A549 (cell line): ENCODE data around the gene TBCE. TPM values are rescaled to one million over a fixed set of nuclear protein-coding genes. Genes with fewer than 3 reads are reported as not detected.

Source experiments
- ATAC-seq, 2 experiments: fragments of 200-7000 bp in 1 of 2; fragments of >200 bp in 1 of 2; cut with Nextera tagmentation in 1 of 2; cut with Tn5 transposase in 1 of 2; 3 replicates each; pipeline versions ENCODE4 v1.8.0 to v1.9.1; 2018 to 2020; ENCODE audit warnings: mild to moderate bottlenecking in 1 of 2, moderate library complexity in 1 of 2
- CTCF ChIA-PET: fragments of 300-600 bp; sonication (Branson Sonifier 250); formaldehyde crosslinking; extraction: SDS; loops from one replicate; lab custom pipeline; 2021; ENCODE audit warnings: antibody characterized with exemption, inconsistent platforms; lab: Yijun Ruan, JAX
- POLR2A ChIA-PET: fragments of 350-600 bp; formaldehyde crosslinking; extraction: SDS; loops from one replicate; lab custom pipeline; 2021; ENCODE audit warnings: antibody characterized with exemption, inconsistent platforms; lab: Yijun Ruan, JAX
- DNase-seq, 2 experiments: peaks; one replicate each; pipeline versions ENCODE4 v3.0.0 to v3.0.0-alpha.2; 2011 to 2016; ENCODE audit warnings: low read depth in 1 of 2, low spot score in 1 of 2
- FAIRE-seq: peaks from 2 replicates; lab custom pipeline; 2011; peaks lifted over from hg19 to GRCh38; lab: Jason Lieb, UNC
- H3K27ac ChIP-seq, 2 experiments: fragments of >200 bp; sonication (Bioruptor Twin); formaldehyde crosslinking; 3 replicates each; pipeline ENCODE4 v1.5.1; 2016 to 2017
- H3K4me1 ChIP-seq: fragments of >200 bp; sonication (Bioruptor Twin); formaldehyde crosslinking; 3 replicates; pipeline ENCODE4 v1.6.1; 2016
- H3K4me2 ChIP-seq: fragments of >200 bp; sonication (Bioruptor Twin); formaldehyde crosslinking; 3 replicates; pipeline ENCODE4 v1.6.1; 2016
- H3K4me3 ChIP-seq: fragments of >200 bp; sonication (Bioruptor Twin); formaldehyde crosslinking; 3 replicates; pipeline ENCODE4 v1.5.1; 2016
- H3K9me3 ChIP-seq: fragments of >200 bp; sonication (Bioruptor Twin); formaldehyde crosslinking; 3 replicates; pipeline ENCODE4 v1.6.1; 2016
- BHLHE40 ChIP-seq: IDR thresholded peaks from 2 replicates; pipeline ENCODE4 v1.6.1; 2012; ENCODE audit warnings: low read depth, low read length, inconsistent platforms
- EHMT2 ChIP-seq: fragments of 200-600 bp; sonication (generic); IDR thresholded peaks from 2 replicates; pipeline ENCODE4 v1.6.1; 2016; ENCODE audit warnings: antibody characterized with exemption, low read depth, mild to moderate bottlenecking, moderate library complexity
- FOSL2 ChIP-seq, 2 experiments: fragments of 450-650 bp in 1 of 2; fragments of >200 bp in 1 of 2; sonication (Bioruptor Twin) in 1 of 2; formaldehyde crosslinking; IDR thresholded peaks; 2 replicates each; pipeline versions ENCODE4 v1.5.0 to v1.6.1; 2016 to 2020; ENCODE audit warnings: mild to moderate bottlenecking in 1 of 2, moderate library complexity in 1 of 2
- HEYL ChIP-seq: fragments of 250-450 bp; sonication (Bioruptor Pico); IDR thresholded peaks from 2 replicates; pipeline ENCODE4 v1.8.0; 2021; ENCODE audit warnings: mild to moderate bottlenecking, moderate library complexity
- HOXA7 ChIP-seq: fragments of 250-450 bp; sonication (Bioruptor Pico); IDR thresholded peaks from 2 replicates; pipeline ENCODE4 v1.5.0; 2020; ENCODE audit warnings: mild to moderate bottlenecking, moderate library complexity
- HOXB5 ChIP-seq: fragments of 250-450 bp; sonication (Bioruptor Pico); IDR thresholded peaks from 2 replicates; pipeline ENCODE4 v1.5.0; 2020; ENCODE audit warnings: mild to moderate bottlenecking, moderate library complexity
- JUNB ChIP-seq: fragments of >200 bp; sonication (Bioruptor Twin); formaldehyde crosslinking; IDR thresholded peaks from 2 replicates; pipeline ENCODE4 v1.6.1; 2016
- KDM1A ChIP-seq: fragments of 200-600 bp; sonication (generic); IDR thresholded peaks from 2 replicates; pipeline ENCODE4 v1.6.1; 2016; ENCODE audit warnings: low read depth, mild to moderate bottlenecking
- MAZ ChIP-seq: fragments of 150-350 bp; IDR thresholded peaks from 2 replicates; pipeline ENCODE4 v1.6.1; 2014; ENCODE audit warnings: antibody characterized with exemption, low read depth, low read length, borderline replicate concordance
- MYC ChIP-seq: IDR thresholded peaks from 2 replicates; pipeline ENCODE4 v1.6.1; 2012; ENCODE audit warnings: mild to moderate bottlenecking, inconsistent platforms, low read length, improper control_type of control experiment, borderline replicate concordance
- NR3C1 ChIP-seq: fragments of >200 bp; sonication (Bioruptor Twin); formaldehyde crosslinking; IDR thresholded peaks from 3 replicates; pipeline ENCODE4 v1.6.1; 2017
- POLR2AphosphoS2 ChIP-seq: conservative IDR thresholded peaks from 2 replicates; pipeline ENCODE4 v1.6.1; 2012; ENCODE audit warnings: low read length, improper control_type of control experiment, inconsistent platforms
- RAD21 ChIP-seq, 2 experiments: fragments of >200 bp in 1 of 2; sonication (Bioruptor Twin) in 1 of 2; formaldehyde crosslinking in 1 of 2; IDR thresholded peaks in 1 of 2; conservative IDR thresholded peaks in 1 of 2; 2 replicates in 1 of 2; 3 replicates in 1 of 2; pipeline ENCODE4 v1.6.1; 2012 to 2018; ENCODE audit warnings: inconsistent platforms in 1 of 2
- RNF2 ChIP-seq: fragments of 200-600 bp; sonication (generic); IDR thresholded peaks from 2 replicates; pipeline ENCODE4 v1.6.1; 2016; ENCODE audit warnings: low read depth, mild to moderate bottlenecking, antibody characterized with exemption, moderate library complexity, borderline replicate concordance
- ZC3H11A ChIP-seq: fragments of 450-650 bp; IDR thresholded peaks from 2 replicates; pipeline ENCODE4 v1.6.1; 2014; ENCODE audit warnings: antibody characterized with exemption, mild to moderate bottlenecking
- ZFP36 ChIP-seq: fragments of 450-650 bp; IDR thresholded peaks from 2 replicates; pipeline ENCODE4 v1.6.1; 2014; ENCODE audit warnings: borderline replicate concordance; ENCODE audit not compliant: partially characterized antibody
- WGBS: methylation state at CpG from one replicate; pipeline ENCODE4 v1.1.6; 2017; ENCODE audit errors: missing lambda C conversion rate; 5-methylcytosine and 5-hydroxymethylcytosine counted together
- polyA plus RNA-seq, 4 experiments: library from polyadenylated mRNA; depleted of rRNA in 3 of 4; stranded (reverse); fragments of >200 nt; fragmentation: RNase III in 1 of 4; extraction: RNeasy Plus Mini Kit Qiagen cat#74134 plus additional on column Dnase treatment in 1 of 4; gene quantifications; 2 replicates in 3 of 4; 3 replicates in 1 of 4; pipeline ENCODE4 v1.2.3, GENCODE V29; 2011 to 2017
- TF ChIP-seq, protein P1 (sequence below): IDR thresholded peaks from 2 replicates; pipeline ENCODE4 v1.6.1; 2012
- TF ChIP-seq, protein P2 (sequence below): IDR thresholded peaks from 2 replicates; pipeline ENCODE4 v1.6.1; 2012
- TF ChIP-seq, protein P3 (sequence below): fragments of 200-600 bp; sonication (generic); IDR thresholded peaks from 2 replicates; pipeline ENCODE4 v1.6.1; 2016; ENCODE audit warnings: antibody characterized with exemption, mild to moderate bottlenecking, moderate library complexity
- TF ChIP-seq, protein P4 (sequence below): fragments of 150-350 bp; IDR thresholded peaks from 2 replicates; pipeline ENCODE4 v1.6.1; 2014; ENCODE audit warnings: low read depth, mild to moderate bottlenecking, low read length
- TF ChIP-seq, protein P5 (sequence below): fragments of >200 bp; sonication (Bioruptor Twin); formaldehyde crosslinking; IDR thresholded peaks from 3 replicates; pipeline ENCODE4 v1.5.1; 2016

The TBCE gene
- polyA plus RNA-seq, 2 of the 4 experiments (the other 2 are of a cell fraction): 45.1 to 65.2 TPM

DNA sequence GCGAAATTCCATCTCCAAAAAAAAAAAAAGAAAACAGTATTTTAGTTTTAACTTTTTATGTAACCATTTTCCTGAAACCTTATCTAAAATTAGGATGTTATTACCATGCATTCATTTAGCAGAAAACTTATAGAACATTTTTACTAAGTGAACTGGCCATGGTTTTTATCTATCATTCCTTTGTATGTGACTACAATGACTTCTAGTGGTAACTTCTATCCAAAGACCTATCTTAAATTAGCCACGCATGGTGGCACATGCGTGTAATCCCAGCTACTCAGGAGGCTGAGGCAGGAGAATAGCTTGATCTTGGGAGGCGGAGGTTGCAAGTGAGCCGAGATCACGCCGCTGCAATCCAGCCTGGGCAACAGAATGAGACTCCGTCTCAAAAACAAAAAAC is 27.5 kb upstream of the TBCE start:
- POLR2A ChIA-PET: interaction anchor here (1.2 kb wide), 1 partner anchor 12 kb away, joined by 4 read pairs; the partner anchor contains the start of genes ARID4B and GGPS1
- Histone ChIP-seq H3K4me1 (no peaks in the 10 kb centered on the region), H3K27ac (no peak overlapping the region), H3K4me2 (no peak overlapping the region), H3K4me3 (no peak overlapping the region), H3K9me3 (no peaks in the 10 kb centered on the region)
- CTCF ChIA-PET: interaction anchor here (0.7 to 2.3 kb wide), 3 partner anchors 10 to 77 kb away, joined by 3 to 5 read pairs (median 5); no protein-coding TSS in a partner anchor
- no peak for DNase-seq
- FAIRE-seq: no peak
- TF ChIP-seq MYC (no peak), KDM1A (no peak), ZFP36 (no peak), POLR2AphosphoS2 (no peak), FOSL2 (IDR thresholded peaks at IDR 0.05) (no peak), FOSL2 (CRISPR knock-in tag; IDR thresholded peaks at IDR 0.05) (no peak), RNF2 (no peak)
- TF ChIP-seq, protein P1, sequence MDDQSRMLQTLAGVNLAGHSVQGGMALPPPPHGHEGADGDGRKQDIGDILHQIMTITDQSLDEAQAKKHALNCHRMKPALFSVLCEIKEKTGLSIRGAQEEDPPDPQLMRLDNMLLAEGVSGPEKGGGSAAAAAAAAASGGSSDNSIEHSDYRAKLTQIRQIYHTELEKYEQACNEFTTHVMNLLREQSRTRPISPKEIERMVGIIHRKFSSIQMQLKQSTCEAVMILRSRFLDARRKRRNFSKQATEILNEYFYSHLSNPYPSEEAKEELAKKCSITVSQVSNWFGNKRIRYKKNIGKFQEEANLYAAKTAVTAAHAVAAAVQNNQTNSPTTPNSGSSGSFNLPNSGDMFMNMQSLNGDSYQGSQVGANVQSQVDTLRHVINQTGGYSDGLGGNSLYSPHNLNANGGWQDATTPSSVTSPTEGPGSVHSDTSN: no peak
- no peak for ATAC-seq
- WGBS: 85% methylated on average over 8 of the region's 8 CpGs

DNA sequence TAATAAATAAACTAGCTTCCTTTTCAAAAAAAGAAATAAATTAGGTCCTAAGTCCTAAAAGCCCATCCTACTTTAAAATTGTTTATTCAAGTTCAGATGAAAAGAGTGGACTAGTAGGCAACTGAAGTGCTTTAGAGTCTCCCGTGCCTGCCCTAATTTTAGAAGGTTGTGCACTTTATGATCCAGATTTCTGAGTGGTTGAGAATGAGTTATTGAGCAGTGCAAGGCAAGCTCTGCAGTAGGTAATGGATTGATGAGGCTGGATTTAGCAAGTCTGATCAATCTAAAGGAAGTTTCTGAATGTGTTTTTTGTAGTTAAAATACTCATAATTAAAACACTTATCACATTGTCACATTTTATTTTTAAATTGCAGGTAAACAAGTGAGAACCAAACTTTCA is 25.9 kb upstream of the TBCE start:
- DNase-seq (no peak), ATAC-seq (no peak)
- H3K4me3 ChIP-seq: no peak overlapping the region
- POLR2A ChIA-PET: interaction anchor here (0.7 kb wide), 2 partner anchors 74 to 356 kb away, joined by 7 read pairs; no protein-coding TSS in a partner anchor
- H3K9me3 ChIP-seq: no peaks in the 10 kb centered on the region
- H3K27ac ChIP-seq: no peak overlapping the region
- no peaks in the 10 kb centered on the region for H3K4me1 ChIP-seq
- no peak for TF ChIP-seq ZC3H11A
- no peak for TF ChIP-seq HEYL (CRISPR knock-in tag)
- TF ChIP-seq RNF2: no peak
- TF ChIP-seq NR3C1: no peak
- no peak for TF ChIP-seq HOXB5
- no peak for TF ChIP-seq HOXA7
- TF ChIP-seq, protein P2, sequence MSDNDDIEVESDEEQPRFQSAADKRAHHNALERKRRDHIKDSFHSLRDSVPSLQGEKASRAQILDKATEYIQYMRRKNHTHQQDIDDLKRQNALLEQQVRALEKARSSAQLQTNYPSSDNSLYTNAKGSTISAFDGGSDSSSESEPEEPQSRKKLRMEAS: no peak
- TF ChIP-seq, protein P3, sequence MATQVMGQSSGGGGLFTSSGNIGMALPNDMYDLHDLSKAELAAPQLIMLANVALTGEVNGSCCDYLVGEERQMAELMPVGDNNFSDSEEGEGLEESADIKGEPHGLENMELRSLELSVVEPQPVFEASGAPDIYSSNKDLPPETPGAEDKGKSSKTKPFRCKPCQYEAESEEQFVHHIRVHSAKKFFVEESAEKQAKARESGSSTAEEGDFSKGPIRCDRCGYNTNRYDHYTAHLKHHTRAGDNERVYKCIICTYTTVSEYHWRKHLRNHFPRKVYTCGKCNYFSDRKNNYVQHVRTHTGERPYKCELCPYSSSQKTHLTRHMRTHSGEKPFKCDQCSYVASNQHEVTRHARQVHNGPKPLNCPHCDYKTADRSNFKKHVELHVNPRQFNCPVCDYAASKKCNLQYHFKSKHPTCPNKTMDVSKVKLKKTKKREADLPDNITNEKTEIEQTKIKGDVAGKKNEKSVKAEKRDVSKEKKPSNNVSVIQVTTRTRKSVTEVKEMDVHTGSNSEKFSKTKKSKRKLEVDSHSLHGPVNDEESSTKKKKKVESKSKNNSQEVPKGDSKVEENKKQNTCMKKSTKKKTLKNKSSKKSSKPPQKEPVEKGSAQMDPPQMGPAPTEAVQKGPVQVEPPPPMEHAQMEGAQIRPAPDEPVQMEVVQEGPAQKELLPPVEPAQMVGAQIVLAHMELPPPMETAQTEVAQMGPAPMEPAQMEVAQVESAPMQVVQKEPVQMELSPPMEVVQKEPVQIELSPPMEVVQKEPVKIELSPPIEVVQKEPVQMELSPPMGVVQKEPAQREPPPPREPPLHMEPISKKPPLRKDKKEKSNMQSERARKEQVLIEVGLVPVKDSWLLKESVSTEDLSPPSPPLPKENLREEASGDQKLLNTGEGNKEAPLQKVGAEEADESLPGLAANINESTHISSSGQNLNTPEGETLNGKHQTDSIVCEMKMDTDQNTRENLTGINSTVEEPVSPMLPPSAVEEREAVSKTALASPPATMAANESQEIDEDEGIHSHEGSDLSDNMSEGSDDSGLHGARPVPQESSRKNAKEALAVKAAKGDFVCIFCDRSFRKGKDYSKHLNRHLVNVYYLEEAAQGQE: no peak
- no peak for TF ChIP-seq JUNB
- TF ChIP-seq, all 56 proteins: peak for 0
- no peak overlapping the region for H3K4me2 ChIP-seq
- FAIRE-seq: no peak
- WGBS: 88% methylated on average over 1 of the region's 1 CpG
- CTCF ChIA-PET: interaction anchor here (0.6 to 1.5 kb wide), 5 partner anchors 10 to 88 kb away, joined by 3 to 9 read pairs (median 4); no protein-coding TSS in a partner anchor

DNA sequence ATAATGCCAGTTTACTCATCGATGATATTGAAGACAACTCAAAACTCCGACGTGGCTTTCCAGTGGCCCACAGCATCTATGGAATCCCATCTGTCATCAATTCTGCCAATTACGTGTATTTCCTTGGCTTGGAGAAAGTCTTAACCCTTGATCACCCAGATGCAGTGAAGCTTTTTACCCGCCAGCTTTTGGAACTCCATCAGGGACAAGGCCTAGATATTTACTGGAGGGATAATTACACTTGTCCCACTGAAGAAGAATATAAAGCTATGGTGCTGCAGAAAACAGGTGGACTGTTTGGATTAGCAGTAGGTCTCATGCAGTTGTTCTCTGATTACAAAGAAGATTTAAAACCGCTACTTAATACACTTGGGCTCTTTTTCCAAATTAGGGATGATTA is 25.2 kb upstream of the TBCE start:
- ChIA-PET POLR2A (interaction anchor here (0.9 kb wide), 1 partner anchor 14 kb away, joined by 4 read pairs; the partner anchor contains the start of genes ARID4B and GGPS1), CTCF (interaction anchor here (0.6 to 1.4 kb wide), 5 partner anchors 13 to 85 kb away, joined by 3 to 4 read pairs (median 4); no protein-coding TSS in a partner anchor)
- DNase-seq: no peak
- no peak for ATAC-seq
- H3K9me3 ChIP-seq: no peaks in the 10 kb centered on the region
- no peak overlapping the region for H3K27ac ChIP-seq
- WGBS: 77% methylated on average over 6 of the region's 6 CpGs
- no peaks in the 10 kb centered on the region for H3K4me1 ChIP-seq
- no peak for TF ChIP-seq RAD21 (conservative IDR thresholded peaks at IDR 0.05 in 1 of 2, IDR thresholded peaks at IDR 0.05 in 1 of 2)
- no peak for TF ChIP-seq BHLHE40
- TF ChIP-seq, protein P4, sequence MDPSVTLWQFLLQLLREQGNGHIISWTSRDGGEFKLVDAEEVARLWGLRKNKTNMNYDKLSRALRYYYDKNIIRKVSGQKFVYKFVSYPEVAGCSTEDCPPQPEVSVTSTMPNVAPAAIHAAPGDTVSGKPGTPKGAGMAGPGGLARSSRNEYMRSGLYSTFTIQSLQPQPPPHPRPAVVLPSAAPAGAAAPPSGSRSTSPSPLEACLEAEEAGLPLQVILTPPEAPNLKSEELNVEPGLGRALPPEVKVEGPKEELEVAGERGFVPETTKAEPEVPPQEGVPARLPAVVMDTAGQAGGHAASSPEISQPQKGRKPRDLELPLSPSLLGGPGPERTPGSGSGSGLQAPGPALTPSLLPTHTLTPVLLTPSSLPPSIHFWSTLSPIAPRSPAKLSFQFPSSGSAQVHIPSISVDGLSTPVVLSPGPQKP: no peak
- TF ChIP-seq EHMT2: no peak
- no peak for TF ChIP-seq MYC
- TF ChIP-seq, protein P1: no peak
- TF ChIP-seq, protein P5, sequence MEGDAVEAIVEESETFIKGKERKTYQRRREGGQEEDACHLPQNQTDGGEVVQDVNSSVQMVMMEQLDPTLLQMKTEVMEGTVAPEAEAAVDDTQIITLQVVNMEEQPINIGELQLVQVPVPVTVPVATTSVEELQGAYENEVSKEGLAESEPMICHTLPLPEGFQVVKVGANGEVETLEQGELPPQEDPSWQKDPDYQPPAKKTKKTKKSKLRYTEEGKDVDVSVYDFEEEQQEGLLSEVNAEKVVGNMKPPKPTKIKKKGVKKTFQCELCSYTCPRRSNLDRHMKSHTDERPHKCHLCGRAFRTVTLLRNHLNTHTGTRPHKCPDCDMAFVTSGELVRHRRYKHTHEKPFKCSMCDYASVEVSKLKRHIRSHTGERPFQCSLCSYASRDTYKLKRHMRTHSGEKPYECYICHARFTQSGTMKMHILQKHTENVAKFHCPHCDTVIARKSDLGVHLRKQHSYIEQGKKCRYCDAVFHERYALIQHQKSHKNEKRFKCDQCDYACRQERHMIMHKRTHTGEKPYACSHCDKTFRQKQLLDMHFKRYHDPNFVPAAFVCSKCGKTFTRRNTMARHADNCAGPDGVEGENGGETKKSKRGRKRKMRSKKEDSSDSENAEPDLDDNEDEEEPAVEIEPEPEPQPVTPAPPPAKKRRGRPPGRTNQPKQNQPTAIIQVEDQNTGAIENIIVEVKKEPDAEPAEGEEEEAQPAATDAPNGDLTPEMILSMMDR: no peak
- TF ChIP-seq MAZ: no peak
- TF ChIP-seq, all 56 proteins: peak for 0
- no peak overlapping the region for H3K4me2 ChIP-seq
- no peak for FAIRE-seq
- no peak overlapping the region for H3K4me3 ChIP-seq
